Frontal cortex (tissue), 4 donors: ENCODE measurements around the gene TMEM50B. TPM values are rescaled to one million over a fixed set of nuclear protein-coding genes. Genes with fewer than 3 reads are reported as not detected.
"Not testable (repeated sequence)": the region's sequence is repeated elsewhere in the genome, so short reads cannot be mapped to it uniquely, and the experiment has no call there.

ENCODE experiments used
- DNase-seq, 2 donors: peaks; one replicate each; pipeline ENCODE4 v3.0.0; 2012; ENCODE audit warnings: low spot score in 2 of 2
- FAIRE-seq: peaks from 2 replicates; lab custom pipeline; 2012; peaks lifted over from hg19 to GRCh38; lab: Jason Lieb, UNC
- total RNA-seq: library from RNA; depleted of rRNA; stranded (reverse); fragments of >200 nt; gene quantifications from one replicate; pipeline ENCODE4 v1.2.3, GENCODE V29; 2014
- donor health status: control.
- donor health status: control.
- donor health status: control.

The TMEM50B gene
- 46.9 TPM for total RNA-seq

GRCh38 chr21:33479679-33480480 is at the start of gene TMEM50B:
TSS of gene TMEM50B (minus strand) at chr21:33479974. CDS start at chr21:33468885, 11,089 bp downstream.
- peak; percentile 95 to 98 for DNase-seq
- no peak for FAIRE-seq

GRCh38 chr21:33522953-33523349 is 43.2 kb upstream of the TMEM50B start:
- FAIRE-seq (no peak), DNase-seq (no peak)

- DNase-seq (no peak), FAIRE-seq (no peak)
Observed at GRCh38 chr21:33522297-33522952, 42.7 kb upstream of the TMEM50B start.

- DNase-seq: no peak
- no peak for FAIRE-seq
Observed at GRCh38 chr21:33518899-33519298, 39.1 kb upstream of the TMEM50B start.

- FAIRE-seq (no peak), DNase-seq (no peak)
Observed at GRCh38 chr21:33514229-33514628, 34.5 kb upstream of the TMEM50B start.

- FAIRE-seq (no peak), DNase-seq (no peak)
Observed at GRCh38 chr21:33512481-33512880, 32.7 kb upstream of the TMEM50B start.

- FAIRE-seq (no peak), DNase-seq (no peak)
Observed at GRCh38 chr21:33511639-33512038, 31.9 kb upstream of the TMEM50B start.

- FAIRE-seq: no peak
- DNase-seq: no peak
Observed at GRCh38 chr21:33510826-33511225, 31.1 kb upstream of the TMEM50B start.

GRCh38 chr21:33507003-33507402 is 27.2 kb upstream of the TMEM50B start:
- not testable (repeated sequence) for FAIRE-seq, DNase-seq

- no peak for DNase-seq
- FAIRE-seq: no peak
Observed at GRCh38 chr21:33505833-33506232, 26.1 kb upstream of the TMEM50B start.

- no peak for DNase-seq
- no peak for FAIRE-seq
Observed at GRCh38 chr21:33496345-33496744, 16.6 kb upstream of the TMEM50B start.

GRCh38 chr21:33495743-33496142 is 16.0 kb upstream of the TMEM50B start:
- DNase-seq (no peak), FAIRE-seq (no peak)

- DNase-seq (no peak), FAIRE-seq (no peak)
Observed at GRCh38 chr21:33493756-33494155, 14.0 kb upstream of the TMEM50B start.

- no peak for FAIRE-seq
- DNase-seq: no peak
Observed at GRCh38 chr21:33492571-33492970, 12.8 kb upstream of the TMEM50B start.

- peak; percentile 87 to 89 for DNase-seq
- no peak for FAIRE-seq
Observed at GRCh38 chr21:33491373-33492102, 11.8 kb upstream of the TMEM50B start, which contains the start of gene DNAJC28. TSS of gene DNAJC28 (minus strand) at chr21:33491716. CDS start at chr21:33489393, 2,323 bp downstream.

- no peak for FAIRE-seq
Observed at GRCh38 chr21:33490991-33491372, 11.2 kb upstream of the TMEM50B start.

GRCh38 chr21:33488936-33489335 is 9.2 kb upstream of the TMEM50B start:
- DNase-seq (no peak), FAIRE-seq (no peak)

More at GRCh38 chr21:33490991-33491372, 11.2 kb upstream of the TMEM50B start:
- DNase-seq: peak in 1 of 2 donors; percentile 14

- DNase-seq: no peak
- FAIRE-seq: no peak
Observed at GRCh38 chr21:33487996-33488395, 8.2 kb upstream of the TMEM50B start.

- FAIRE-seq (no peak), DNase-seq (no peak)
Observed at GRCh38 chr21:33481314-33481943, 1.7 kb upstream of the TMEM50B start.

GRCh38 chr21:33480481-33481103 is 818 bp upstream of the TMEM50B start:
- FAIRE-seq: no peak
- DNase-seq: no peak
